Gastroesophageal sphincter (tissue), 3 donors: ENCODE data around the gene IL1A.

Experiments used
- CTCF ChIP-seq, 4 experiments: fragments of 200-600 bp in 2 of 4; fragments of 450-650 bp in 2 of 4; sonication (generic) in 1 of 4; IDR thresholded peaks; one replicate each; pipeline ENCODE4 v1.5.1; 2017 to 2019; ENCODE audit warnings: antibody characterized with exemption in 4 of 4, mild to moderate bottlenecking in 2 of 4, moderate library complexity in 2 of 4
- EP300 ChIP-seq: sonication (generic); formaldehyde crosslinking; IDR thresholded peaks from one replicate; pipeline ENCODE4 v1.6.1; 2017; ENCODE audit warnings: antibody characterized with exemption, mild to moderate bottlenecking
- POLR2AphosphoS5 ChIP-seq: sonication (generic); formaldehyde crosslinking; IDR thresholded peaks from one replicate; pipeline ENCODE4 v1.6.1; 2017; ENCODE audit warnings: antibody characterized with exemption

DNA sequence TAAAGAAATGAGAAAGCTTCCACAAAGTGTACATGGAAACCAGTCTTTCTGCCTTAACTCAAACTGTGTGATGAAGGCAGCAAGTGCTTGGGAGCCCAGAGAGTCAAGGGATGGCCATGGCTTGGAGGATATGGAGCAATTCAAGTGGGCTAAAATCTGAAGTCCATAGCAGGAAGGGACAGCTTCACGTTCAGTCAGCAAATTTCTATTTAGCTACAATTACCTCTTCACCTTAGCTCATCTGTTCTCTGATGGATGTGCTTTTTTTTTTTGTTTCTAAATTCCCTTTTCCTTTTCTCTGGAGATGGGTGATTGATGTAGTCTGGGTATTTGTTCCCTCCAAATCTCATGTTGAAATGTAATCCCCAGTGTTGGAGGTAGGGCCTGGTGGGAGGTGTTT is 4.9 kb upstream of the IL1A start:
- TF ChIP-seq CTCF (IDR thresholded peaks at IDR 0.05) (no peak), POLR2AphosphoS5 (no peak), EP300 (no peak)
